Stimulated activated CD8-positive, alpha-beta memory T cell treated with anti-CD3 and anti-CD28 coated beads, Interleukin-4, amount 100 ng/mL, for 24 hours (primary cell): ENCODE data around the gene ZCCHC9.

Experiments
- DNase-seq: peaks from one replicate; pipeline ENCODE4 v3.0.0-alpha.2; 2020; ENCODE audit warnings: low read depth

Gene ZCCHC9

DNA sequence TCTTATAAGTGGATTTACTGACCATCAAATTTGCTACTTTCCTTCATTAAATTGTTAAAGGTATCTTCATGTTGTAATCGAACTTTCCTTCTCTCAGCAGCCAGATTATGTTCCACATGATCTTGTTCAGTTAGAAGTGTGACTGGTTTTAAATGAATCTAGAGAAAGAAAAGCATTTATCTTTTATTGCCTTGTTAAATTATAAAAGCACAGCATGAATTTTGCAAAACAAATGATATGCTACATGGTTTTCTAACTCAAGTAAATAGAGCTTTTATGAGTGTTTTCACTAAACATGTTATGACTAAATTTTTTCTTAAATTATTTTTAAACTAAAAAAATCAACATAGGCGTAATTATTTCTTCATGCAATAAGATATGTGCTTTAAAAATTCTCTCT lies 58.5 kb downstream of the ZCCHC9 start:
- no peak for DNase-seq

DNA sequence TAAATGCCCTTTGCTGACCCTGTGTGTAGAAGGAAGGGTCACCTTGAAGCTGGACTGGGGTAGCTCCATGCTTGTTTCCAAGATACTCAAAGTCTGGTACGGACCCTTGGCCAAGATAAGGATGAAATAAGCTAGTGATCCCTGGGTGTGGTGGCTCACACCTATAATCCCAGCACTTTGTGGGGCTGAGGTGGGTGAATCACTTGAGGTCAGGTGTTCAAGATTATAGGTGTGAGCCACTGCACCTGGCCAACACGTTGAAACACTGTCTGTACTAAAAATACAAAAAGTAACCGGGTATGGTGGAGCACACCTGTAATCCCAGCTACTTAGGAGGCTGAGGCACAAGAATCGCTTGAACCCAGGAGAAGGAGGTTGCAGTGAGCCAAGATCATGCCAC lies 59.3 kb downstream of the ZCCHC9 start:
- no peak for DNase-seq

DNA sequence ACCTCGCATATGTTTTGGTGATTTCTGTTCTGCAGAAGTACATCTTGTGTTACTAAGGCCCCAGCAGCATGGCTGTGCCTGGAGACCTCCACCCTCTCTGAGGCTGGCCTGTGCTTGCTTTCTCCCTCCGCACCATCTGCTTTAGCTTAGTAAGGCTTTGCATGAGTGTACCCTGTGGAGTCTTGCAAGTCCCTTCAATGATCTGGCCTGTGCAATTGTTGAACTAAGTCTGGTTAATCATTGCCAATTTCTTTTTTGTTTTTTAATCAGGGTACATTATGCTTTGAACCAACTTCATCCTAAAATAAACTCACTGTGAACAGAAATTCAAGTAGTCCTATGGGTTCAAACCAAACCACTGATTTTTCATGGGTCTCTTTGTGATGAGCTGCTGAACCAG lies 60.2 kb downstream of the ZCCHC9 start:
- no peak for DNase-seq
